Measurements from ENCODE around the gene SCYL1. TPM values are rescaled to one million over a fixed set of nuclear protein-coding genes. Genes with fewer than 3 reads are reported as not detected.

Gene SCYL1
- total RNA-seq, 2 donors from 2014 or later: 62.9 to 67.4 TPM

- H3K27ac ChIP-seq (ENCODE audit: low read depth, low read length): no peak overlapping the region
- no peaks in the 10 kb centered on the region for H3K9me3 Mint-ChIP-seq
- H3K36me3 ChIP-seq (ENCODE audit: control insufficient read depth, insufficient read depth, low read length): no peaks in the 10 kb centered on the region
- H3K27ac Mint-ChIP-seq: no peak overlapping the region
- no peak overlapping the region for H3K4me3 ChIP-seq (ENCODE audit: low read length)
- H3K27me3 Mint-ChIP-seq (ENCODE audit: insufficient read depth): peaks cover 85% of the 10 kb centered on the region
- H3K4me1 ChIP-seq (ENCODE audit: control insufficient read depth, insufficient read depth, low read length): no peaks in the 10 kb centered on the region
- WGBS, 2 experiments (ENCODE audit: insufficient coverage in 1 of 2, insufficient read length in 1 of 2): 89 to 95% methylated on average over 3 of the region's 3 CpGs
- H3K36me3 Mint-ChIP-seq (ENCODE audit: low read depth): no peaks in the 10 kb centered on the region
- H3K9ac ChIP-seq (ENCODE audit: extremely low read depth, low read length, poor library complexity, severe bottlenecking): no peak overlapping the region
- no peak overlapping the region for H3K4me3 Mint-ChIP-seq
- peaks cover 22% of the 10 kb centered on the region for H3K4me1 Mint-ChIP-seq
- DNase-seq: no peak
- H3K27me3 ChIP-seq (ENCODE audit: control insufficient read depth, insufficient read depth, low read length, poor library complexity, severe bottlenecking): peaks cover 55% of the 10 kb centered on the region
- no peak for TF ChIP-seq CTCF (conservative IDR thresholded peaks at IDR 0.05)
- no peaks in the 10 kb centered on the region for H3K9me3 ChIP-seq (ENCODE audit: control insufficient read depth, low read length)
Observed at GRCh38 chr11:65548395-65548794, 23.5 kb downstream of the SCYL1 start.

DNA sequence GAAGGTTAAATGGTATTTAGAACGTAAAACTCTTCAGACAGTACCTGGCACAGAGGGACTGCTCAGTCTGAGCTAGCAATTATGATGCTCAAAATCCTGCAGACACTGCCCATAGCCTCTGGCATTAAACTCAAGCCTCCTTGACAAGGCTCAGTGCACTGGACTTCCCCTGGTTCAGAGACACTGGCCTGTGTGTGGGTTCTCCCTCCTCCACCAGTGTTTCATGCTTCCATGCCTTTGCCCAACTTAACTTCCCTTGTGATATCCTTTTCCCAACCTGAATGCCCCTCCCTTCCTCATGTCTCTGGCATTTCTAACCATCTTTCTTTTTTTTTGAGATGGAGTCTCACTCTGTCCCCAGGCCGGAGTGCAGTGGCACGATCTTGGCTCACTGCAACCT lies 24.2 kb downstream of the SCYL1 start:
- Histone ChIP-seq H3K27me3 (ENCODE audit: control insufficient read depth, insufficient read depth, low read length, poor library complexity, severe bottlenecking) (peaks cover 50% of the 10 kb centered on the region), H3K36me3 (ENCODE audit: control insufficient read depth, insufficient read depth, low read length) (no peaks in the 10 kb centered on the region), H3K4me3 (ENCODE audit: low read length) (no peak overlapping the region), H3K9ac (ENCODE audit: extremely low read depth, low read length, poor library complexity, severe bottlenecking) (no peak overlapping the region), H3K27ac (ENCODE audit: low read depth, low read length) (no peak overlapping the region), H3K9me3 (ENCODE audit: control insufficient read depth, low read length) (no peaks in the 10 kb centered on the region), H3K4me1 (ENCODE audit: control insufficient read depth, insufficient read depth, low read length) (peaks cover 3% of the 10 kb centered on the region)
- Mint-ChIP-seq H3K27ac (no peak overlapping the region), H3K27me3 (ENCODE audit: insufficient read depth) (peaks cover 82% of the 10 kb centered on the region), H3K4me1 (peaks cover 22% of the 10 kb centered on the region), H3K9me3 (no peaks in the 10 kb centered on the region), H3K36me3 (ENCODE audit: low read depth) (no peaks in the 10 kb centered on the region), H3K4me3 (no peak overlapping the region)
- WGBS, 2 experiments (ENCODE audit: insufficient coverage in 1 of 2, insufficient read length in 1 of 2): 91% methylated on average over 3 of the region's 3 CpGs; no CpG with 5 or more reads in 1 of the 2 experiments
- TF ChIP-seq CTCF (conservative IDR thresholded peaks at IDR 0.05): no peak
- DNase-seq: no peak

DNA sequence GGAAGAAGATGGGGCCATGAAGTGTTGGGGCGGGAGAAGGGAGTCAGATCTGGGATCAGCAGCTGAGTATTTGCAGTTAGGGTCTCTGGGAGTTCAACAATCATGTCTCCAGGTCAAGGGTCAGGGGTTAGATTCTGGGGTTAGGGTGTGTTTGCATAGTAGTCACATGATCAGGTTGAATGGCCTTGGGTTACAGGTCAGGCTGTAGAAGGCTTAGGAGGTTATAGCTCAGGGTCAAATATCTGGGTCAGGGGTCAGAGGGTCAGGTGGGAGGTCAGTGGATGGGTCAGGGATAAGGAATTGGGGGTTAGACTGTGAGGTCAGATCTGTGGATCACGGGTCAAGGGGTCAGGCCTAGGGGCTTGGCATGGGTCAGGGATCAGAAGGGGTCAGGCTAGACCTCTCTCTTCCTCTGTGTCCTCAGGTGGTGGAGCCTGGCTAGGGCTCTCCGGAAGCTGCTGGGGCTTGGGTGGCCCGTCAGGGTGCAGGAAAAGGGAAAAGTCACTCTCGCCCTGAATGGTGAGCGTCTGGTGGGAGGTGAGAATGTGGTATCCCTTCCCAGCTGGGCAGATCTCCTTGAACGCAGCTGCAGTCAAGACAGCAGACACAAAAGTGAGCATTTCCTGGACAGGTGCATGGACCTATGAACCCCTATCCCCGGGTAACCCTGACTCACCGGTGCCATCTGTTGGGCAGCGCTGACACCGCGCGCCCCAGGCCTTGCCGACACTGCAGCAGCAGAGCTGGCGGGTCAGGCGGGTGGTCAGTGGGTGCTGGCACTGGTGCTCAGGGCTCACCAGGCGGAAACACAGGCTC lies 26.9 kb downstream of the SCYL1 start:
- Mint-ChIP-seq H3K27ac (no peak overlapping the region), H3K4me3 (peak overlapping the region; percentile 37), H3K36me3 (ENCODE audit: low read depth) (no peaks in the 10 kb centered on the region), H3K27me3 (ENCODE audit: insufficient read depth) (peaks cover 82% of the 10 kb centered on the region), H3K9me3 (no peaks in the 10 kb centered on the region), H3K4me1 (peaks cover 19% of the 10 kb centered on the region)
- Histone ChIP-seq H3K36me3 (ENCODE audit: control insufficient read depth, insufficient read depth, low read length) (no peaks in the 10 kb centered on the region), H3K9me3 (ENCODE audit: control insufficient read depth, low read length) (no peaks in the 10 kb centered on the region), H3K4me1 (ENCODE audit: control insufficient read depth, insufficient read depth, low read length) (peaks cover 3% of the 10 kb centered on the region), H3K4me3 (ENCODE audit: low read length) (no peak overlapping the region), H3K27me3 (ENCODE audit: control insufficient read depth, insufficient read depth, low read length, poor library complexity, severe bottlenecking) (peaks cover 40% of the 10 kb centered on the region), H3K9ac (ENCODE audit: extremely low read depth, low read length, poor library complexity, severe bottlenecking) (no peak overlapping the region), H3K27ac (ENCODE audit: low read depth, low read length) (no peak overlapping the region)
- peak; percentile 92 for DNase-seq
- peak; percentile 80 for TF ChIP-seq CTCF (conservative IDR thresholded peaks at IDR 0.05)
- 68 to 70% methylated on average over 16 to 17 of the region's 17 CpGs for WGBS, 2 experiments (ENCODE audit: insufficient coverage in 1 of 2, insufficient read length in 1 of 2)
